ENCODE measurements around the gene ZNF446.
"Not testable (repeated sequence)": the region's sequence is repeated elsewhere in the genome, so short reads cannot be mapped to it uniquely, and the experiment has no call there.

DNA sequence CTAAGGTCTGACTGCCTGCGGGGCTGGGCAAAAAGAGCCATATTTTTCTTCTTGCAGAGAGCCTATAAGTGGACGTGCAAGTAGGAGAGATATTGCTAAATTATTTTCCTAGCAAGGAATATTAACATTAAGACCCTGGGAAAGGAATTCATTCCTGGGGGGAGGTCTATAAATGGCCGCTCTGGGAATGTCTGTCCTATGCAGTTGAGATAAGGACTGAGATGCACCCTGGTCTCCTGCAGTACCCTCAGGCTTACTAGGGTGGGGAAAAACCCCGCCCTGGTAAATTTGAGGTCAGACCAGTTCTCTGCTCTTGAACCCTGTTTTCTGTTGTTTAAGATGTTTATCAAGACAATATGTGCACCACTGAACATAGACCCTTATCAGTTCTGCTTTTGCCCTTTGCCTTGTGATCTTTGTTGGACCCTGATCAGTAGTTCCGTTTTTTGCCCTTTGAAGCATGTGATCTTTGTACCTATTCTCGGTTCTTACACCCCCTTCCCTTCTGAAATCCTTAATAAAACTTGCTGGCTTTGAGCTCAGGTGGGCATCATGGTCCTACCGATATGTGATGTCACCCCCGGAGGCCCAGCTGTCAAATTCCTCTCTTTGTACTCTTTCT is 31.6 kb downstream of the ZNF446 start:
- TF ChIP-seq, protein P1, sequence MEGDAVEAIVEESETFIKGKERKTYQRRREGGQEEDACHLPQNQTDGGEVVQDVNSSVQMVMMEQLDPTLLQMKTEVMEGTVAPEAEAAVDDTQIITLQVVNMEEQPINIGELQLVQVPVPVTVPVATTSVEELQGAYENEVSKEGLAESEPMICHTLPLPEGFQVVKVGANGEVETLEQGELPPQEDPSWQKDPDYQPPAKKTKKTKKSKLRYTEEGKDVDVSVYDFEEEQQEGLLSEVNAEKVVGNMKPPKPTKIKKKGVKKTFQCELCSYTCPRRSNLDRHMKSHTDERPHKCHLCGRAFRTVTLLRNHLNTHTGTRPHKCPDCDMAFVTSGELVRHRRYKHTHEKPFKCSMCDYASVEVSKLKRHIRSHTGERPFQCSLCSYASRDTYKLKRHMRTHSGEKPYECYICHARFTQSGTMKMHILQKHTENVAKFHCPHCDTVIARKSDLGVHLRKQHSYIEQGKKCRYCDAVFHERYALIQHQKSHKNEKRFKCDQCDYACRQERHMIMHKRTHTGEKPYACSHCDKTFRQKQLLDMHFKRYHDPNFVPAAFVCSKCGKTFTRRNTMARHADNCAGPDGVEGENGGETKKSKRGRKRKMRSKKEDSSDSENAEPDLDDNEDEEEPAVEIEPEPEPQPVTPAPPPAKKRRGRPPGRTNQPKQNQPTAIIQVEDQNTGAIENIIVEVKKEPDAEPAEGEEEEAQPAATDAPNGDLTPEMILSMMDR (conservative IDR thresholded peaks at IDR 0.05 in 1 of 2, IDR thresholded peaks at IDR 0.05 in 1 of 2; ENCODE audit: extremely low read depth in 1 of 2, insufficient read depth in 1 of 2, low read depth in 1 of 2, low read length in 2 of 2), result not testable (repeated sequence)
- not testable (repeated sequence) for TF ChIP-seq EZH2 (IDR thresholded peaks at IDR 0.05; ENCODE audit: borderline replicate concordance, low read length)

Data from mammary epithelial cell (primary cell).